Measurements from ENCODE around the gene LHFPL3.

DNA sequence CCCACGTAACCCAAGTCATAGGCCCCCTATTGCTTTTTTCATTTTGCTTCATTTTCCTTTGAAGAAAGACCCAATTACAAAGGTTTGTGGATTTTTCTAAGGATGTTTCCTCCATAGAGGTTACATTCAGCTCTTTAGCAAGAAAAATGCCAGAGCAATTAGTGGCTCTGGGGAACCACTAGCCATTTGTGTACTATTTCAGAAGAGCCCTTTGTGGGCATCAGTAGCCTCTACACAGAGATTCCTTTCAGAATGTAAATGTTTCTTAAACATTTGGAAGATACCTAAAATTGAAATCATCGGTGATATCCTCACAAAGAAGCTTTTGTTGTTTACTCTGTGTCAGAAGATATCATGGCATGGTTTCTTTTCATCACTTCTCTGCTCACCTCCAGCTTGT is 394.6 kb downstream of the LHFPL3 start:
- TF ChIP-seq, protein P1, sequence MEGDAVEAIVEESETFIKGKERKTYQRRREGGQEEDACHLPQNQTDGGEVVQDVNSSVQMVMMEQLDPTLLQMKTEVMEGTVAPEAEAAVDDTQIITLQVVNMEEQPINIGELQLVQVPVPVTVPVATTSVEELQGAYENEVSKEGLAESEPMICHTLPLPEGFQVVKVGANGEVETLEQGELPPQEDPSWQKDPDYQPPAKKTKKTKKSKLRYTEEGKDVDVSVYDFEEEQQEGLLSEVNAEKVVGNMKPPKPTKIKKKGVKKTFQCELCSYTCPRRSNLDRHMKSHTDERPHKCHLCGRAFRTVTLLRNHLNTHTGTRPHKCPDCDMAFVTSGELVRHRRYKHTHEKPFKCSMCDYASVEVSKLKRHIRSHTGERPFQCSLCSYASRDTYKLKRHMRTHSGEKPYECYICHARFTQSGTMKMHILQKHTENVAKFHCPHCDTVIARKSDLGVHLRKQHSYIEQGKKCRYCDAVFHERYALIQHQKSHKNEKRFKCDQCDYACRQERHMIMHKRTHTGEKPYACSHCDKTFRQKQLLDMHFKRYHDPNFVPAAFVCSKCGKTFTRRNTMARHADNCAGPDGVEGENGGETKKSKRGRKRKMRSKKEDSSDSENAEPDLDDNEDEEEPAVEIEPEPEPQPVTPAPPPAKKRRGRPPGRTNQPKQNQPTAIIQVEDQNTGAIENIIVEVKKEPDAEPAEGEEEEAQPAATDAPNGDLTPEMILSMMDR (IDR thresholded peaks at IDR 0.05; ENCODE audit: extremely low read depth in 1 of 2, insufficient read depth in 1 of 2, low read depth in 1 of 2, low read length in 2 of 2): no peak
- TF ChIP-seq EZH2 (IDR thresholded peaks at IDR 0.05; ENCODE audit: borderline replicate concordance, low read depth, low read length, severe bottlenecking) (no peak), POLR2AphosphoS5 (IDR thresholded peaks at IDR 0.05; ENCODE audit: insufficient read depth, low read depth, low read length) (no peak)
- TF ChIP-seq, protein P2, sequence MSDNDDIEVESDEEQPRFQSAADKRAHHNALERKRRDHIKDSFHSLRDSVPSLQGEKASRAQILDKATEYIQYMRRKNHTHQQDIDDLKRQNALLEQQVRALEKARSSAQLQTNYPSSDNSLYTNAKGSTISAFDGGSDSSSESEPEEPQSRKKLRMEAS (IDR thresholded peaks at IDR 0.05; ENCODE audit: insufficient read depth, insufficient read length): no peak

Measured in endothelial cell of umbilical vein (primary cell).